HG03139 (cell line): ENCODE results near the gene ACP1.
"Not testable (repeated sequence)": the region's sequence is repeated elsewhere in the genome, so short reads cannot be mapped to it uniquely, and the experiment has no call there.

Source experiments
- ATAC-seq: cut with Tn5 transposase; IDR thresholded peaks from one replicate; pipeline ENCODE4 v1.9.1; 2021; ENCODE audit not compliant: unreplicated experiment

Gene ACP1

DNA sequence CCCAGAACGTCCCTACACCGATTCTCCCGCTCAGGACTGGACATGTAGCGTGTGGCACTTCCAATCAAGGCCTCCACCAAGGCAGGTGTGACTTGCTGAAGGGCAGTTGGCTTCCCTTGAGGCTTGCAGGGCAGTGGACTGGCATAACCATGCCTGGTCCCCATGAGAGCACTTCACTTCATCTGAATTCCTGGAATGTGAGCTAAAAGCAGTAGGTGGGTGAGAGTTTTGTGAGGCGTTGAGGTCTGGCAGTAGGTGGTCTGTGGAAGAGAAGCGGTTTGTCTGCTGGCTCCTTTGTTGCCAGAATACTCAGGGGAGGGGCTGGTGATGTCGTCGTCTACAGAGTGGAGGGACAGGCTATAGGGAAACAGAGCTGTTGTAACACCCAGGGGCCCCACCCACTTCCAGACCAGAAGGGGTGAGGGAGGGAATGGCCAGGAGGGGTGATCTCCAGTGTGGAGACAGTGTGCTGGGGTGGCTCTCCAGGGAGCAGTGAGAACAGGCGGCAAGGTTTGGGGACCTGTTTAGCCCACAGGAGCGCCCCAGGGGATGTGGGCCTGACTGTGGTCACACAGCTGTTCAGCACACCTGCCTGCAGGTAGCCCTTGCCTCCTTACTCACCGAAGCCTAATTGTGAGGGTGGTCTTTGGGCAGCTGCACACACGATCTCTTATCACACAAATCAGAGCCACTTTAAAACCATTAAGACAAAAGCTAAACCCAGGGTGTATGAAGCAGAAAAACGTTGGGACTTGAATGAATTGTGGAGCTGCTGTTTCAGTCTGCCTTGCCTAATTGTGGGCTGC is 44.6 kb downstream of the ACP1 start:
- ATAC-seq, result no peak

DNA sequence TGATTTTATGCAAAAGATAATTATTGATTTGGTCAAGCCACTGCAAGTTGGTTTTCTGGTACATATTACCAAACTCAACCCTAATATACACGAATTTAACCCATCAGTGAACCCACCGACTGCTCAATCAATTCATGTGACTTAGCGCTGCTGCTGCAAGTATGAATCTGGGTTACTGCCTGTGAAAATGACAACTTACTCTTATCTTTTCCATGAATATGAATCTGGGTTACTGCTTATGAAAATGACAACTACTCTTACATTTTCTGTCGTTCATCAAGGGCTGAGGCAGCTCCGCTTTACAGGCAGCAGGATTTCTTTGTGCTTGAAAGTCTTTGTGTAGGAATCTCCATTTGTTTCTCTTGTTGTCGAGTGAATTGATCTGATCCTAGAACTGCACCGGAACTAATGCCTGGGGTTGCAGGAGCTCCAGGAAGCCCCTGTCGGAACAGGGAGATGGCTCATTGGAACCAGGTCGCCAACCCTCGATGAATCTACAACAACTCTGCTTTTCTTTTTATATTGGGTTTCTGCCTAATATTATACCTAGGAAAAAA is 45.3 kb downstream of the ACP1 start:
- ATAC-seq, result no peak

DNA sequence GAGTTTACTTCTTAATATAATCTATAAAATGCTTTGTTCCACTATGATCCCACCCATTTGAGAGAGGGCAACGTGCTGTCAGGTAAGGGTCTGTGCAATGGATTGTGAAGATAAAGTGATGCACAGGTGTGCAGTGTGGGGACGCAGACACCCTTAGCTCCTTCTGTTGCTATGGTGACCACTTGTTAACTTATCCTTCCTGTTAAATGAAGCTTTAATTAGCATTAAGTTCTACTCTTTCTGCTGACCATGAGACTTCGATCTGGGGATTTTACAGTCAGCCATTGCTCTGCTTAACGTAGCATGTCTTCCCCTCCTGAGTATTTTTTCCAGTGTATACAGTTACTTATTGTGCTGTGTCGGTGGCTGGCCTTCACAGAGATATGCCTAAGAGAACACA is 46.2 kb downstream of the ACP1 start:
- no peak for ATAC-seq

- no peak for ATAC-seq
Observed at GRCh38 chr2:313991-314390, 49.2 kb downstream of the ACP1 start.

GRCh38 chr2:314561-315336 is 50.0 kb downstream of the ACP1 start:
- ATAC-seq, result no peak

- not testable (repeated sequence) for ATAC-seq
Observed at GRCh38 chr2:315925-316324, 51.2 kb downstream of the ACP1 start.

DNA sequence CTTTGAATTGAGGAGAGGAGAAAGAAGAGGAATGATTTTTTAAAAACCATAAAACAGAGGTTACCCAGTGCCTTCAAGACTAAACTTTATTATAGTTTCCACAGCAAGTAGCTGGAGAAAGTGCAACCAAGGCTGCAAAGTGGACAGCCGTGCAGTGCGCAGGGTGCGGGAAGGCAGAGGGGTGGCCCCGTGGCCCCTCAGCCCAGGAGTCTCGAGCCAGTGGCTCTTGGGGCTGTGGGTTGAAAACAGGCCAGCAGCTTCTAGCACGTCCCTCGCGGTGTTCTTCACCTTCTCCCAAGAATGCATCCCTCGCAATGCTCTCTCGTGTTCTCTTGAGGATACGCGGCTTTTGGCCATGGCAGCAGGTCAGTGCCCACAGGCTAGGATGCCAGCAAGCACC is 51.6 kb downstream of the ACP1 start:
- ATAC-seq, result no peak

DNA sequence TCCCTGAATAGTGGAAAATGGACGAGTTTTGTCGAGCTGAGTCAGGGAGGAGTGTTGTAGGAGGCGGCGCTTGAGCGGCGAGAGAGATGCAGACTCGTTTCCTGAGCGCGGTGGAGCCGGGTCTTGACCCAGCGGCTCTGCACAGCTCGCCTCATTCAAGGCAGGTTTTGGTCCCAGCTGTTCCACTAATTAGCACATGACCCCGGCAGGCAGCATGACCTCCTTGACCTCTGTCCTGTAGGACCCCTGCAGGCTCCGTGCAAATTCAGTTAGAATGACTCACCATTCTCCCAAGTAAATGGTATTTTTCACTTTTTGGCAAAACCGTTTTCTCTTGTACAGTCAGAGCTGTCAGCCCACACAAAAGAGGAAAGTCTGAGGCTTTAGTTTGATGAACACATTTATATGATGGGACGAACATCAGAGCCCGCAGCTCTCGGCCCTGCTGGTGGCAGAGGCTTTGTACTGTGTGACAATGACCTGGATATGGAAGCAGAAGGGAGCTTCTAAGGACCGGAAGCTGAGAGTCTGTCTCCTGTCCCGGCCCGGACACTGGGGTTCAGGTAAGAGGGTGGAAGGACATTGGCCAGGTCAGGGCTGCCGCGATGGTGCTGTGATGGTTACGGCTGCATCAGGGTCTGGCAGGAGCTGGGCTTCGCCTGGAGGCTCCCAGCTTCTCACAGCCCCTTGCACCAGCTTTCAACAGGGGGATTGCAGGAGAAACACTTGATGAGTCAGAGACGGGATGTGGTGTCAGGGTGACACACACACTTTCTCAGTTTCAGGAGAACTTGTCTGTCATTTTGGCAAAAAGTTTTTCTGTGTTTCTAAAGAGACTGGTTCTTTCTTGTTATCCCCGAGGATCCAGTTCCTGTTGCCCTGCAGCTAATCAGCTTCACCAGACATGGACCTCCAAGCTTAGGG is 53.0 kb downstream of the ACP1 start:
- no peak for ATAC-seq

DNA sequence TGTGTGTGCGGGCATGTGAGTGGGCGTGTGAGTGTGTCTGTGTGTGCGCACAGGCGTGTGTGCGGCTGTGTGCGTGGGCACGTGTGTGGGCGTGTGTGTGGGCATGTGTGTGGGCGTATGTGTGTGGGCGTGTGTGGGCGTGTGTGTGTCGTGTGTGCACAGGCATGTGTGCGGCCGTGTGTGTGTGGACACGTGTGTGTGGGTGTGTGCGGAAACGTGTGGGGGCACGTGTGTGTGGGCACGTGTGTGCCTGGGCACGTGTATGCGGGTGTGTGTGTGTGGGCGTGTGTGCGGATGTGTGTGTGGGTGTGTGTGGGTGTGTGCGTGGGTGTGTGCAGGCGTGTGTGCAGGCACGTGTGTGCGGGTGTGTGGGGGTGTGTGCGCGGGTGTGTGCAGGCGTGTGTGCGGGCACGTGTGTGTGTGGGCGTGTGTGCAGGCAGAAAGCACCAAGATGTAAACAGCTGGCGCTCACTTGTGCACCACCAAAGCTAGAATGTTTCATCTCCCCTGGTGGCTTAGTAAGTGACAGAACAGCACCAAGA is 54.4 kb downstream of the ACP1 start:
- no peak for ATAC-seq

GRCh38 chr2:320561-320960 is 55.8 kb downstream of the ACP1 start:
- no peak for ATAC-seq

DNA sequence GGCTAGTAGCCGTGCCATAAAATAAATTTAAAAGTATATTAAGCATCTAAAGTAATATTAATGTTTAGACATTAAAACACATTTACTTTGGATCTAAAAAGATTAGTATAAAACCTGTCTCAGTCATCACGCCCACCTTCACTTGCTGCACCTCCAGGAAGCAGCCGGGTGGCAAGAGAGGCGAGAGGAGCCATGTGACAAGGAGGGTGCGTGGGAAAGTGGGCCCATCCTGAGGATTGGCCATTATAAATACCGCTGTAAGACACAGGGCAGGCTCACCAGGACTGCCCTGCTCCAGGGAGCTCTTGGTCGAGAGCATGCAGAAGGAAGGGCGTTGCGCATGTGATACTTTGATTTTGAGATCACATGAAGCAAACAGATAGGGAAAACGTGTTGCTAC is 57.6 kb downstream of the ACP1 start:
- ATAC-seq, result no peak

DNA sequence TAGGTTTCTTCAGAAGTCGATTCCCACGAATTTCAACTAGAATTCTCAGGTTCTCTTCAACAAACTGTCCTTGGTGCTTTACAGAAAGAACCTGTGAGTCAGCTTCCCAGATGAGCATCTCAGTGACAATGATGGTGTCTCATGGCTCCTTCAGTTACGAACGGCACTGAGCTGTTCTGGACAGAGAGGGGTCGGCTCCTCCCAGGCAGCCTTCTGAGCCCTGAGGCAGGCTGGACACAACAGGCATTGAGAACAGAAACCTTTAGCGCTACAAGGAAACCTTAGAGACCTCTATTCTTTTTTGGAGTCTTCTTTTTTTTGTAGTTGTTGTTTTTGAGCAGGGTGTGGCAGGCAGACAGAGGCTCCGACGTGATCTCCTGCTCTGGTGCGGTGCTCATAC is 58.3 kb downstream of the ACP1 start:
- ATAC-seq, result no peak
